Activated T-cell treated with anti-CD3 and anti-CD28 coated beads, Interleukin-2, amount 50 U/mL, for 4 hours (primary cell): ENCODE measurements around the gene TIMM8A. TPM values are rescaled to one million over a fixed set of nuclear protein-coding genes. Genes with fewer than 3 reads are reported as not detected.

ENCODE experiments used
- total RNA-seq, 3 donors: library from RNA; stranded (reverse); gene quantifications; one replicate each; pipeline ENCODE4 v1.2.1, GENCODE V29; 2021

TIMM8A gene
- total RNA-seq, 3 donors from 2014 or later: 40.5 to 45.5 (median 42.3) TPM

Other genes starting within 250 kb of the TIMM8A start
- gene DRP2, start 129.0 kb downstream of the TIMM8A start, total RNA-seq: under 1 TPM; 0.30 to 0.66 (median 0.42) TPM
- gene TAF7L, start 57.4 kb downstream of the TIMM8A start, total RNA-seq: under 1 TPM; 0.13 to 0.22 (median 0.15) TPM
- gene BTK, start 37.4 kb upstream of the TIMM8A start, total RNA-seq: 1 to 10 TPM in 2 of 3 donors, under 1 TPM in 1; 0.61 to 3.4 (median 2.3) TPM
- 100 to 1,000 TPM; 451 to 525 (median 514) TPM for gene RPL36A, start 42.3 kb upstream of the TIMM8A start, total RNA-seq
- 10 to 100 TPM; 49.6 to 70.8 (median 62.4) TPM for gene GLA, start 59.2 kb upstream of the TIMM8A start, total RNA-seq
- 10 to 100 TPM; 25.3 to 28.7 (median 26.5) TPM for gene HNRNPH2, start 59.5 kb upstream of the TIMM8A start, total RNA-seq
- 1 to 10 TPM; 2.7 to 4.6 (median 3.6) TPM for gene ARMCX4, start 136.7 kb upstream of the TIMM8A start, total RNA-seq
- gene ARMCX1, start 201.8 kb upstream of the TIMM8A start, total RNA-seq: 1 to 10 TPM; 1.2 to 4.8 (median 3.5) TPM